SK-N-DZ (cell line): ENCODE measurements around the gene TP53BP1.

Experiments
- DNase-seq: peaks from one replicate; pipeline ENCODE4 v3.0.0-alpha.2; 2015; ENCODE audit warnings: low spot score

Gene TP53BP1

GRCh38 chr15:43492266-43492665 lies 690 bp downstream of the TP53BP1 start:
- DNase-seq: no peak

GRCh38 chr15:43489191-43489590 lies 3.8 kb downstream of the TP53BP1 start:
- no peak for DNase-seq

GRCh38 chr15:43488790-43489189 lies 4.2 kb downstream of the TP53BP1 start:
- no peak for DNase-seq

- no peak for DNase-seq
These were observed 5.6 kb downstream of the TP53BP1 start for GRCh38 chr15:43487271-43487895.

- no peak for DNase-seq
These were observed 8.5 kb downstream of the TP53BP1 start for GRCh38 chr15:43484455-43484854.

GRCh38 chr15:43483297-43484128 lies 9.4 kb downstream of the TP53BP1 start:
- DNase-seq: no peak

- DNase-seq: no peak
These were observed 19.1 kb downstream of the TP53BP1 start for GRCh38 chr15:43473885-43474284.

GRCh38 chr15:43471975-43472374 lies 21.0 kb downstream of the TP53BP1 start:
- DNase-seq: no peak

GRCh38 chr15:43469867-43470266 lies 23.1 kb downstream of the TP53BP1 start:
- DNase-seq: no peak

GRCh38 chr15:43465100-43465499 lies 27.9 kb downstream of the TP53BP1 start:
- no peak for DNase-seq

- DNase-seq: no peak
These were observed 29.0 kb downstream of the TP53BP1 start for GRCh38 chr15:43463998-43464397.

- DNase-seq: no peak
These were observed 29.4 kb downstream of the TP53BP1 start for GRCh38 chr15:43463507-43463906.

GRCh38 chr15:43449981-43450380 lies 43.0 kb downstream of the TP53BP1 start:
- no peak for DNase-seq

GRCh38 chr15:43446344-43446743 lies 46.6 kb downstream of the TP53BP1 start:
- DNase-seq: no peak

- DNase-seq: no peak
These were observed 51.6 kb downstream of the TP53BP1 start for GRCh38 chr15:43441316-43441715.

GRCh38 chr15:43440721-43441281 lies 52.2 kb downstream of the TP53BP1 start:
- peak; percentile 12 for DNase-seq

- no peak for DNase-seq
These were observed 53.7 kb downstream of the TP53BP1 start for GRCh38 chr15:43439268-43439667.

- no peak for DNase-seq
These were observed 56.6 kb downstream of the TP53BP1 start for GRCh38 chr15:43436395-43436794.

- no peak for DNase-seq
These were observed 58.5 kb downstream of the TP53BP1 start for GRCh38 chr15:43434446-43434845.

- no peak for DNase-seq
These were observed 59.2 kb downstream of the TP53BP1 start for GRCh38 chr15:43433661-43434303.

- no peak for DNase-seq
These were observed 59.8 kb downstream of the TP53BP1 start for GRCh38 chr15:43433165-43433564.

GRCh38 chr15:43429687-43430086 lies 63.3 kb downstream of the TP53BP1 start:
- no peak for DNase-seq
